GM10847 (cell line): Measurements from ENCODE around the gene C4BPB.

Source experiments
- POLR2A ChIP-seq: IDR thresholded peaks from 2 replicates; pipeline ENCODE4 v1.6.1; 2011; ENCODE audit not compliant: insufficient read length; ENCODE audit errors: extremely low read depth

C4BPB gene

GRCh38 chr1:207073906-207074820 is 14.5 kb upstream of the C4BPB start:
- no peak for TF ChIP-seq POLR2A

- TF ChIP-seq POLR2A, result no peak
These were observed 12.3 kb upstream of the C4BPB start for GRCh38 chr1:207076181-207076955.

GRCh38 chr1:207077012-207077411 is 11.6 kb upstream of the C4BPB start:
- TF ChIP-seq POLR2A, result no peak

- TF ChIP-seq POLR2A, result no peak
These were observed 10.9 kb upstream of the C4BPB start for GRCh38 chr1:207077470-207078377.

GRCh38 chr1:207078578-207079132 is 10.0 kb upstream of the C4BPB start:
- no peak for TF ChIP-seq POLR2A

- no peak for TF ChIP-seq POLR2A
These were observed 8.9 kb upstream of the C4BPB start for GRCh38 chr1:207079706-207080241.

GRCh38 chr1:207081088-207081487 is 7.6 kb upstream of the C4BPB start:
- TF ChIP-seq POLR2A, result no peak

GRCh38 chr1:207081806-207082205 is 6.9 kb upstream of the C4BPB start:
- TF ChIP-seq POLR2A, result no peak

GRCh38 chr1:207084232-207084631 is 4.4 kb upstream of the C4BPB start:
- no peak for TF ChIP-seq POLR2A

- TF ChIP-seq POLR2A, result no peak
These were observed 3.9 kb upstream of the C4BPB start for GRCh38 chr1:207084701-207085180.

GRCh38 chr1:207085887-207086286 is 2.8 kb upstream of the C4BPB start:
- no peak for TF ChIP-seq POLR2A

- no peak for TF ChIP-seq POLR2A
These were observed 499 bp upstream of the C4BPB start for GRCh38 chr1:207088161-207088560.

GRCh38 chr1:207089627-207090355 is 1.1 kb downstream of the C4BPB start:
- no peak for TF ChIP-seq POLR2A

- no peak for TF ChIP-seq POLR2A
These were observed 2.7 kb downstream of the C4BPB start for GRCh38 chr1:207091200-207091908.

GRCh38 chr1:207093944-207094343 is 5.3 kb downstream of the C4BPB start:
- no peak for TF ChIP-seq POLR2A
